GM19351 (cell line): Measurements from ENCODE around the gene DYNC1H1.

ENCODE experiments used
- ATAC-seq: cut with Tn5 transposase; IDR thresholded peaks from one replicate; pipeline ENCODE4 v1.9.1; 2021; ENCODE audit warnings: mild to moderate bottlenecking, moderate library complexity; ENCODE audit not compliant: unreplicated experiment

Gene DYNC1H1

GRCh38 chr14:101939646-101940170, 24.7 kb upstream of the DYNC1H1 start:
- ATAC-seq, result no peak

GRCh38 chr14:101944451-101944850, 19.9 kb upstream of the DYNC1H1 start:
- no peak for ATAC-seq

- ATAC-seq, result no peak
These were observed 19.2 kb upstream of the DYNC1H1 start for GRCh38 chr14:101945171-101945570.

GRCh38 chr14:101947577-101947903, 16.8 kb upstream of the DYNC1H1 start:
- ATAC-seq, result peak; percentile 10

- ATAC-seq, result peak; percentile 95
These were observed 16.3 kb upstream of the DYNC1H1 start for GRCh38 chr14:101947904-101948665.

GRCh38 chr14:101948666-101949216, 15.6 kb upstream of the DYNC1H1 start:
- peak; percentile 2 for ATAC-seq

GRCh38 chr14:101950100-101950499, 14.3 kb upstream of the DYNC1H1 start:
- no peak for ATAC-seq

GRCh38 chr14:101950516-101951215, 13.7 kb upstream of the DYNC1H1 start:
- no peak for ATAC-seq

- no peak for ATAC-seq
These were observed 11.2 kb upstream of the DYNC1H1 start for GRCh38 chr14:101953151-101953550.

GRCh38 chr14:101954501-101954900, 9.9 kb upstream of the DYNC1H1 start:
- ATAC-seq, result no peak

- ATAC-seq, result no peak
These were observed 8.6 kb upstream of the DYNC1H1 start for GRCh38 chr14:101955695-101956161.

- no peak for ATAC-seq
These were observed 8.0 kb upstream of the DYNC1H1 start for GRCh38 chr14:101956179-101956885.

GRCh38 chr14:101957406-101958234, 6.8 kb upstream of the DYNC1H1 start:
- no peak for ATAC-seq

GRCh38 chr14:101958418-101959180, 5.8 kb upstream of the DYNC1H1 start:
- ATAC-seq, result no peak

GRCh38 chr14:101959277-101959676, 5.1 kb upstream of the DYNC1H1 start:
- no peak for ATAC-seq

GRCh38 chr14:101960225-101960624, 4.1 kb upstream of the DYNC1H1 start:
- no peak for ATAC-seq

- peak; percentile 19 for ATAC-seq
These were observed 3.2 kb upstream of the DYNC1H1 start for GRCh38 chr14:101961011-101961721.

- ATAC-seq, result no peak
These were observed 2.4 kb upstream of the DYNC1H1 start for GRCh38 chr14:101961746-101962502.
